WTC11 (cell line): Measurements from ENCODE around the gene STK10.

Experiments
- CREM ChIP-seq: sonication (generic); formaldehyde crosslinking; IDR thresholded peaks from 2 replicates; pipeline ENCODE4 v1.8.1; 2022; ENCODE audit warnings: mild to moderate bottlenecking, missing genetic modification reagents, moderate library complexity
- SP1 ChIP-seq: sonication (generic); formaldehyde crosslinking; conservative IDR thresholded peaks from 2 replicates; pipeline ENCODE4 v1.8.1; 2022; ENCODE audit warnings: missing genetic modification reagents
- ZNF232 ChIP-seq: sonication (generic); formaldehyde crosslinking; IDR thresholded peaks from 2 replicates; pipeline ENCODE4 v1.8.0; 2022; ENCODE audit warnings: mild to moderate bottlenecking, missing genetic modification reagents
- TF ChIP-seq, protein P1 (sequence below): fragments of 200-600 bp; IDR thresholded peaks from 2 replicates; pipeline ENCODE4 v1.8.0; 2022; ENCODE audit warnings: antibody characterized with exemption
- TF ChIP-seq, protein P2 (sequence below): sonication (generic); formaldehyde crosslinking; IDR thresholded peaks from 2 replicates; pipeline ENCODE4 v1.8.1; 2023; ENCODE audit warnings: mild to moderate bottlenecking, missing genetic modification reagents, borderline replicate concordance
- TF ChIP-seq, protein P3 (sequence below): sonication (generic); formaldehyde crosslinking; IDR thresholded peaks from 2 replicates; pipeline ENCODE4 v1.8.0; 2022; ENCODE audit warnings: mild to moderate bottlenecking, missing genetic modification reagents

DNA sequence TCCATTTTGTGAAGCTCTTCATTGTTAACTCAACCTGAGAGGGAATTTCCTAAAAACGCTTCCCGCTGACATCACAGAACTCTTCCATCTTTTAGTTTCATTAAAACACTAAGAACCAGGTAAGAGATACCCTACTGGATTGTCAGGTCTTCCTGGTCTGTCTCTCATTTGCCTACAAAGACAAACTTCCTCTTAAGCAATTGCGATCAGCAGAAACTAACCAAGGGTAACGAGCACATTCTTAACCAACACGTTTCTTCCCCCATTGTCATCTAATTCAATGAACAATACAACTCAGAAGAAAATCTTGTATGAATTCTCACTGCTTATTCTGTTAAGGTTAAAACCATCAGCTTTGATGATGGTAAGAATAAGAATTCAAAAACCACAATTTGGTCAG lies 188.1 kb downstream of the STK10 start:
- no peak for TF ChIP-seq CREM (CRISPR knock-in tag)
- TF ChIP-seq, protein P1, sequence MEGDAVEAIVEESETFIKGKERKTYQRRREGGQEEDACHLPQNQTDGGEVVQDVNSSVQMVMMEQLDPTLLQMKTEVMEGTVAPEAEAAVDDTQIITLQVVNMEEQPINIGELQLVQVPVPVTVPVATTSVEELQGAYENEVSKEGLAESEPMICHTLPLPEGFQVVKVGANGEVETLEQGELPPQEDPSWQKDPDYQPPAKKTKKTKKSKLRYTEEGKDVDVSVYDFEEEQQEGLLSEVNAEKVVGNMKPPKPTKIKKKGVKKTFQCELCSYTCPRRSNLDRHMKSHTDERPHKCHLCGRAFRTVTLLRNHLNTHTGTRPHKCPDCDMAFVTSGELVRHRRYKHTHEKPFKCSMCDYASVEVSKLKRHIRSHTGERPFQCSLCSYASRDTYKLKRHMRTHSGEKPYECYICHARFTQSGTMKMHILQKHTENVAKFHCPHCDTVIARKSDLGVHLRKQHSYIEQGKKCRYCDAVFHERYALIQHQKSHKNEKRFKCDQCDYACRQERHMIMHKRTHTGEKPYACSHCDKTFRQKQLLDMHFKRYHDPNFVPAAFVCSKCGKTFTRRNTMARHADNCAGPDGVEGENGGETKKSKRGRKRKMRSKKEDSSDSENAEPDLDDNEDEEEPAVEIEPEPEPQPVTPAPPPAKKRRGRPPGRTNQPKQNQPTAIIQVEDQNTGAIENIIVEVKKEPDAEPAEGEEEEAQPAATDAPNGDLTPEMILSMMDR, result no peak
- TF ChIP-seq ZNF232 (CRISPR knock-in tag), result no peak
- no peak for TF ChIP-seq SP1 (CRISPR knock-in tag)
- TF ChIP-seq, protein P2, sequence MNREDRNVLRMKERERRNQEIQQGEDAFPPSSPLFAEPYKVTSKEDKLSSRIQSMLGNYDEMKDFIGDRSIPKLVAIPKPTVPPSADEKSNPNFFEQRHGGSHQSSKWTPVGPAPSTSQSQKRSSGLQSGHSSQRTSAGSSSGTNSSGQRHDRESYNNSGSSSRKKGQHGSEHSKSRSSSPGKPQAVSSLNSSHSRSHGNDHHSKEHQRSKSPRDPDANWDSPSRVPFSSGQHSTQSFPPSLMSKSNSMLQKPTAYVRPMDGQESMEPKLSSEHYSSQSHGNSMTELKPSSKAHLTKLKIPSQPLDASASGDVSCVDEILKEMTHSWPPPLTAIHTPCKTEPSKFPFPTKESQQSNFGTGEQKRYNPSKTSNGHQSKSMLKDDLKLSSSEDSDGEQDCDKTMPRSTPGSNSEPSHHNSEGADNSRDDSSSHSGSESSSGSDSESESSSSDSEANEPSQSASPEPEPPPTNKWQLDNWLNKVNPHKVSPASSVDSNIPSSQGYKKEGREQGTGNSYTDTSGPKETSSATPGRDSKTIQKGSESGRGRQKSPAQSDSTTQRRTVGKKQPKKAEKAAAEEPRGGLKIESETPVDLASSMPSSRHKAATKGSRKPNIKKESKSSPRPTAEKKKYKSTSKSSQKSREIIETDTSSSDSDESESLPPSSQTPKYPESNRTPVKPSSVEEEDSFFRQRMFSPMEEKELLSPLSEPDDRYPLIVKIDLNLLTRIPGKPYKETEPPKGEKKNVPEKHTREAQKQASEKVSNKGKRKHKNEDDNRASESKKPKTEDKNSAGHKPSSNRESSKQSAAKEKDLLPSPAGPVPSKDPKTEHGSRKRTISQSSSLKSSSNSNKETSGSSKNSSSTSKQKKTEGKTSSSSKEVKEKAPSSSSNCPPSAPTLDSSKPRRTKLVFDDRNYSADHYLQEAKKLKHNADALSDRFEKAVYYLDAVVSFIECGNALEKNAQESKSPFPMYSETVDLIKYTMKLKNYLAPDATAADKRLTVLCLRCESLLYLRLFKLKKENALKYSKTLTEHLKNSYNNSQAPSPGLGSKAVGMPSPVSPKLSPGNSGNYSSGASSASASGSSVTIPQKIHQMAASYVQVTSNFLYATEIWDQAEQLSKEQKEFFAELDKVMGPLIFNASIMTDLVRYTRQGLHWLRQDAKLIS (CRISPR knock-in tag), result no peak
- TF ChIP-seq, protein P3, sequence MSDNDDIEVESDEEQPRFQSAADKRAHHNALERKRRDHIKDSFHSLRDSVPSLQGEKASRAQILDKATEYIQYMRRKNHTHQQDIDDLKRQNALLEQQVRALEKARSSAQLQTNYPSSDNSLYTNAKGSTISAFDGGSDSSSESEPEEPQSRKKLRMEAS, result no peak
